ENCODE measurements around the gene SIGLEC1. TPM values are rescaled to one million over a fixed set of nuclear protein-coding genes. Genes with fewer than 3 reads are reported as not detected.

SIGLEC1 gene
- total and polyA plus RNA-seq, 2 experiments from 2014 or later = not detected

DNA sequence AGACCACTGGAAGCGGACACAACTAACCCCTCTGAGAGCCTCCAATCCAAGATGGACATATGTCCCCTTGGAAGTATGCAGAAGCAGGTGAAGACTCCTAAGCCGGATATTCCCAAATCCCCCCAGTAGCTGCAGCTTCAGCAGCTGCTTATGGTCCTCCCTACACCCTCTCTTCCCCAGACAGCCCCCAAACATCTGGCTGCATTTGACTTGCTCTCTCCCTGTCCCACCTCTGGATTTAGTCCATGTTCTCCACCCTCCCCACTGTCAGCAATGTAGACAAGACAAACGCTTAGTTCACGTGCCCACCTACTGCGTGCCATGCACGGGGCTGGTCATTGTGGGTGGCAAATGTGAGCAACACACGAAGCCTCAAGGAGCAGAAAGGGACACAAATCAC, 26.0 kb downstream of the SIGLEC1 start:
- H3K36me3 Mint-ChIP-seq (ENCODE audit: low read depth) = no peaks in the 10 kb centered on the region; the same call in 2 of the 3 replicates
- H4K20me1 ChIP-seq (replicated peaks; ENCODE audit: insufficient read depth) = no peaks in the 10 kb centered on the region
- peaks cover 24% of the 10 kb centered on the region for H3K4me1 Mint-ChIP-seq
- H3K27ac Mint-ChIP-seq = no peak overlapping the region
- H3K9me3 Mint-ChIP-seq = no peaks in the 10 kb centered on the region
- H3K27ac ChIP-seq (ENCODE audit: low read depth) = no peak overlapping the region
- peaks cover 26% of the 10 kb centered on the region for H3K27me3 Mint-ChIP-seq (ENCODE audit: insufficient read depth, low read depth, poor library complexity)
- H3K4me1 ChIP-seq (ENCODE audit: insufficient read depth) = peaks cover 25% of the 10 kb centered on the region
- ATAC-seq (no peak), DNase-seq (ENCODE audit: low spot score) (no peak)
- H3K36me3 ChIP-seq (ENCODE audit: insufficient read depth) = no peaks in the 10 kb centered on the region
- no peak overlapping the region for H3K4me3 Mint-ChIP-seq
- H3K27me3 ChIP-seq (ENCODE audit: insufficient read depth) = peaks cover 22% of the 10 kb centered on the region
- H3K4me3 ChIP-seq = no peak overlapping the region
- no peak overlapping the region for H2AFZ ChIP-seq
- H3K9me2 ChIP-seq (ENCODE audit: insufficient read depth) = 0 out of 2 replicates have a peak, but pooled peaks cover 3% of the 10 kb centered on the region
- H3K79me2 ChIP-seq (replicated peaks; ENCODE audit: insufficient read depth) = no peaks in the 10 kb centered on the region
- H3F3A ChIP-seq (replicated peaks; ENCODE audit: low read depth) = no peaks in the 10 kb centered on the region
- TF ChIP-seq ZNF114 (CRISPR knock-in tag; IDR thresholded peaks at IDR 0.05) (no peak), ZNF462 (CRISPR knock-in tag; IDR thresholded peaks at IDR 0.05) (no peak), POLR2AphosphoS5 (IDR thresholded peaks at IDR 0.05; ENCODE audit: low read depth) (no peak), REST (IDR thresholded peaks at IDR 0.05; ENCODE audit: unreplicated experiment) (no peak), NANOG (IDR thresholded peaks at IDR 0.05; ENCODE audit: borderline replicate concordance) (no peak), EZH2phosphoT487 (IDR thresholded peaks at IDR 0.05; ENCODE audit: unreplicated experiment) (no peak), ETS1 (IDR thresholded peaks at IDR 0.05) (no peak), EZH2 (IDR thresholded peaks at IDR 0.05; ENCODE audit: low read depth, unreplicated experiment) (no peak), ZNF331 (CRISPR knock-in tag; IDR thresholded peaks at IDR 0.05; ENCODE audit: low read depth) (no peak), JUNB (IDR thresholded peaks at IDR 0.05; ENCODE audit: unreplicated experiment) (no peak)
- no peak overlapping the region for H3K4me2 ChIP-seq
